ENCODE measurements around the gene RAB10. TPM values are rescaled to one million over a fixed set of nuclear protein-coding genes. Genes with fewer than 3 reads are reported as not detected.

The RAB10 gene
- total and polyA plus RNA-seq, 9 of the 15 experiments (the other 6 are each of a cell fraction or from before 2014, with no cell fraction given) = 25.1 to 214 (median 157) TPM

GRCh38 chr2:26068602-26069298 lies 34.9 kb downstream of the RAB10 start (continued):
- TF ChIP-seq STAT6 (CRISPR knock-in tag; IDR thresholded peaks at IDR 0.05) (no peak), CREB1 (IDR thresholded peaks at IDR 0.05) (peak; percentile 32; the same call in 1 of the 2 replicates), CREB1 (CRISPR knock-in tag; IDR thresholded peaks at IDR 0.05) (no peak), NR3C1 (CRISPR knock-in tag; IDR thresholded peaks at IDR 0.05) (no peak), RBM25 (IDR thresholded peaks at IDR 0.05; ENCODE audit: low read depth, low read length, severe bottlenecking) (peak; percentile 79), NCOA1 (IDR thresholded peaks at IDR 0.05; ENCODE audit: low read depth) (peak; percentile 82), ZNF785 (CRISPR knock-in tag; IDR thresholded peaks at IDR 0.05) (no peak), THRAP3 (IDR thresholded peaks at IDR 0.05; ENCODE audit: borderline replicate concordance) (no peak), ARNT (IDR thresholded peaks at IDR 0.05) (peak; percentile 82 to 93; a peak in 3 of 4 replicates), ZNF668 (CRISPR knock-in tag; IDR thresholded peaks at IDR 0.05) (no peak), ZBTB12 (CRISPR knock-in tag; IDR thresholded peaks at IDR 0.05) (no peak), TAF7 (tag; IDR thresholded peaks at IDR 0.05) (no peak), MBD1 (CRISPR knock-in tag; IDR thresholded peaks at IDR 0.05) (no peak), DPF2 (IDR thresholded peaks at IDR 0.05) (peak; percentile 98), ZNF175 (CRISPR knock-in tag; IDR thresholded peaks at IDR 0.05; ENCODE audit: low read depth) (0 out of 2 replicates have a peak, but pooled peaks have one; percentile 54), ZKSCAN3 (CRISPR knock-in tag; IDR thresholded peaks at IDR 0.05) (no peak), ZNF518B (CRISPR knock-in tag; IDR thresholded peaks at IDR 0.05) (no peak), FOS (IDR thresholded peaks at IDR 0.05; ENCODE audit: extremely low read depth, insufficient read length) (peak; percentile 43), ZNF239 (CRISPR knock-in tag; IDR thresholded peaks at IDR 0.05) (0 out of 2 replicates have a peak, but pooled peaks have one; percentile 39), TAF1 (IDR thresholded peaks at IDR 0.05; ENCODE audit: control insufficient read depth, extremely low read depth, insufficient read depth, low read length, severe bottlenecking) (no peak), MBD2 (IDR thresholded peaks at IDR 0.05; ENCODE audit: borderline replicate concordance, low read depth) (0 out of 2 replicates have a peak, but pooled peaks have one; percentile 63)
